Activated CD4-positive, alpha-beta T cell treated with anti-CD3 and anti-CD28 coated beads, Interleukin-2, amount 10 ng/mL, durations not matched to agents 24 days and 14 days (primary cell): Measurements from ENCODE around the gene MDH2. TPM values are rescaled to one million over a fixed set of nuclear protein-coding genes. Genes with fewer than 3 reads are reported as not detected.
"Not testable (repeated sequence)": the region's sequence is repeated elsewhere in the genome, so short reads cannot be mapped to it uniquely, and the experiment has no call there.

Experiments used
- DNase-seq: peaks from one replicate; pipeline ENCODE4 v3.0.0; 2022
- H3K27ac Mint-ChIP-seq: one replicate; pipeline ENCODE4 v1.8.0; 2022; ENCODE audit warnings: mild to moderate bottlenecking, mixed read lengths
- H3K27me3 Mint-ChIP-seq: one replicate; pipeline ENCODE4 v1.8.0; 2022; ENCODE audit warnings: mixed read lengths
- H3K36me3 Mint-ChIP-seq: one replicate; pipeline ENCODE4 v1.8.0; 2022; ENCODE audit warnings: low read depth, mild to moderate bottlenecking, mixed read lengths
- H3K4me1 Mint-ChIP-seq: one replicate; pipeline ENCODE4 v1.8.0; 2021; ENCODE audit warnings: mixed read lengths
- H3K4me3 Mint-ChIP-seq: one replicate; pipeline ENCODE4 v1.8.0; 2022; ENCODE audit warnings: mild to moderate bottlenecking, moderate library complexity, mixed read lengths
- H3K9me3 Mint-ChIP-seq: one replicate; pipeline ENCODE4 v1.8.0; 2021; ENCODE audit warnings: mixed read lengths
- intact Hi-C: fragments of 100-400 bp; cut with micrococcal nuclease; formaldehyde crosslinking; loops from one replicate; pipeline ENCODE4 v1.15.1; 2023
- total RNA-seq: library from RNA; stranded (reverse); gene quantifications from 2 replicates; pipeline ENCODE4 v1.2.3, GENCODE V29; 2022

The MDH2 gene
- total RNA-seq, 1 donor from 2014 or later, result 291 TPM

DNA sequence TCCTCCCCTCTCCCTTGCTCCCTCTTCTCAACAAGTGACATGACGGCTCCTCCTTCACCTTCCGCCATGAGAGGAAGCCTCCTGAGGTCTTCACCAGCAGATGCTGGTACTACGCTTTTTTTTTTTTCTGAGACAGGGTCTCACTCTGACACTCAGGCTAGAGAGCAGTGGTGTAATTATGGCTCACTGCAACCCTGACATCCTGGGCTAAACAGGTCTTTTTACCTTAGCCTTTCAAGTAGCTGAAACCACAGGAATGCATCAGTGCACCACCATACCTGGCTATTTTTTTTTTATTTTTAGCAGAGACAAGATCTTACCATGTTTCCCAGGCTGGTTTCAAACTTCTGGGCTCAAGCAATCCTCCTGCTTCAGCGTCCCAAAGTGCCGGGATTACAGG lies 43.6 kb downstream of the MDH2 start:
- Mint-ChIP-seq H3K9me3 (no peaks in the 10 kb centered on the region), H3K4me1 (no peaks in the 10 kb centered on the region), H3K4me3 (no peak overlapping the region), H3K27ac (no peak overlapping the region), H3K27me3 (no peaks in the 10 kb centered on the region), H3K36me3 (no peaks in the 10 kb centered on the region)
- no peak for DNase-seq
- intact Hi-C loops, result no loop called here

DNA sequence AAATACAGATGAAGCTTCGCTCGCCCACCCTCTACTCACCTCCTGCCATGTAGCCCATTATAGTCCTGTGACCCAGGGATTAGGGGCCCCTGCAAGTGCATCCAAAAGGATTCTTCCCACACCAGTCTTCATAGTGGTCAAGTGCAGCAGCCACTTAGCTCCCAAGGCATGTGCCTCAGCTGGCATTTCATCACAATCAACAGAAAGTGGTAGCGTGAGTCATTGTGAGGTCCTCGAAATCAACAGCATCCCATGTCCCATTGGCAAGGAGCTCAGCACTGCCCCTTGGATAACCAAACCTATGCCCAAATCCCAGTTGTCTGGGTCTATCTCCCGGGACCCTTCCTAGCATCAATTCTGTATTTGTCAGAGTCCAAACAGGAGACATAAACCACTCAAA lies 45.6 kb downstream of the MDH2 start:
- H3K9me3 Mint-ChIP-seq, H3K27ac Mint-ChIP-seq, H3K36me3 Mint-ChIP-seq, H3K4me3 Mint-ChIP-seq, DNase-seq, intact Hi-C loops, H3K4me1 Mint-ChIP-seq, H3K27me3 Mint-ChIP-seq: not testable (repeated sequence)

- H3K4me1 Mint-ChIP-seq, H3K4me3 Mint-ChIP-seq, H3K27me3 Mint-ChIP-seq, DNase-seq, intact Hi-C loops, H3K27ac Mint-ChIP-seq, H3K36me3 Mint-ChIP-seq, H3K9me3 Mint-ChIP-seq: not testable (repeated sequence)
Measured at GRCh38 chr7:76094326-76094725, 46.4 kb downstream of the MDH2 start.

GRCh38 chr7:76095908-76096307 lies 48.0 kb downstream of the MDH2 start:
- no peak overlapping the region for H3K27ac Mint-ChIP-seq
- H3K27me3 Mint-ChIP-seq, result peaks cover 2% of the 10 kb centered on the region
- H3K36me3 Mint-ChIP-seq, result no peaks in the 10 kb centered on the region
- intact Hi-C loops, result no loop called here
- H3K9me3 Mint-ChIP-seq, result no peaks in the 10 kb centered on the region
- DNase-seq, result no peak
- H3K4me3 Mint-ChIP-seq, result no peak overlapping the region
- no peaks in the 10 kb centered on the region for H3K4me1 Mint-ChIP-seq

GRCh38 chr7:76101693-76102437 lies 54.0 kb downstream of the MDH2 start:
- H3K4me3 Mint-ChIP-seq, H3K9me3 Mint-ChIP-seq, intact Hi-C loops, DNase-seq, H3K27ac Mint-ChIP-seq, H3K36me3 Mint-ChIP-seq, H3K27me3 Mint-ChIP-seq, H3K4me1 Mint-ChIP-seq: not testable (repeated sequence)

- H3K4me1 Mint-ChIP-seq, H3K27me3 Mint-ChIP-seq, H3K4me3 Mint-ChIP-seq, DNase-seq, H3K27ac Mint-ChIP-seq, H3K36me3 Mint-ChIP-seq, H3K9me3 Mint-ChIP-seq, intact Hi-C loops: not testable (repeated sequence)
Measured at GRCh38 chr7:76103788-76104187, 55.9 kb downstream of the MDH2 start.

DNA sequence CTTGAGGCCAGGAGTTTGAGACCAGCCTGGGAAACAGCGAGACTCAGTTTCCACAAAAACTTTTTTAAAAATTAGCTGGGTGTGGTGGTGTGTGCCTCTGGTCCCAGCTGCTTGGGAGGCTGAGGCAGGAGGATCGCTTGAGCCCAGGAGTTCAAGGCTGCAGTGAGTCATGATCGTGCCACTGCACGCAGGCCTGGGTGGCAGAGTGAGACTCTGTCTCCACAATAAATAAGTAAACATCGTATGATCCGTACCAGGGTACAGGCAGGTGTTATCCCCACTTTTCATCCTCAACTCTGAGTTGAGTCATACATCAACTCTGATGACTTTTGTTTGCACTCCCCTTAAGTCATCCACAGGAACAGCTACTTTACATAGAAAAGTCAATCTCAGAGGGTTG lies 58.2 kb downstream of the MDH2 start:
- H3K27me3 Mint-ChIP-seq, H3K9me3 Mint-ChIP-seq, intact Hi-C loops, DNase-seq, H3K4me3 Mint-ChIP-seq, H3K36me3 Mint-ChIP-seq, H3K4me1 Mint-ChIP-seq, H3K27ac Mint-ChIP-seq: not testable (repeated sequence)

GRCh38 chr7:76106893-76107292 lies 59.0 kb downstream of the MDH2 start:
- Mint-ChIP-seq H3K4me3 (no peak overlapping the region), H3K4me1 (peaks cover 3% of the 10 kb centered on the region), H3K27ac (no peak overlapping the region), H3K27me3 (no peaks in the 10 kb centered on the region), H3K36me3 (no peaks in the 10 kb centered on the region), H3K9me3 (no peaks in the 10 kb centered on the region)
- intact Hi-C loops, result no loop called here
- DNase-seq, result no peak

DNA sequence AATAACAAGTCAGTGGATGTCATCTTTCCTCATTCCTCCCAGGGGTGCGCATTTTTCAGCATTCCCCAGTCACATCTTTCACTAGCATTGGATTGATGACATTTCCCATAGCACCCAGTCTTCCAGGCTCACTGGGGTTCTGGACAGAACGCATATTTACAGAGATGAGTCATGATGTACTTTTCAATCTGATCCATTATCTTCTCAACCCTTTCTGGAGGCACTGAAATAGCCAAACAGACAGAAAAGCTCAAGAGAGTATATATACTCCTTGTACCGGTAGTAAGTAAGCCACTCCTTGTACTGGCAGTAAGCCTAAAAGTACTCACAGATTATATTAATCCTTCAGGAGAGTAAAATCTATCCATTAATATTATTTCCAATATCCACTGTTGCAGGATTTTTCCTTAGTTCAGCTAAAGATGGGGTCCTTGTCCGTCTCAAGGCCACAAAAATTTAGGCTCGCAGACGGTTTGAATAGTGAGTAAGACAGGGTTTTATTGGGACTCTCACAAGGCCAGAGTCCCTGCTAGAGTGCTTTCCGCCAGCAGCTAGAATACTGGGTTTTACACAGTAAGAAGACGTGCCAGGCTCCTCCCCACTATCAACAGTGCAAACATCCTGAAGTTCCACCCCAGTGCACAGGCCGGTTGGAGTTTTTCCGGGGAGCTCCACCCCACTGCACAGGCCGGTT lies 60.8 kb downstream of the MDH2 start:
- no peaks in the 10 kb centered on the region for H3K9me3 Mint-ChIP-seq
- H3K4me1 Mint-ChIP-seq, result no peaks in the 10 kb centered on the region
- H3K27me3 Mint-ChIP-seq, result no peaks in the 10 kb centered on the region
- H3K36me3 Mint-ChIP-seq, result no peaks in the 10 kb centered on the region
- no peak for DNase-seq
- no peak overlapping the region for H3K27ac Mint-ChIP-seq
- intact Hi-C loops, result no loop called here
- no peak overlapping the region for H3K4me3 Mint-ChIP-seq

- H3K27ac Mint-ChIP-seq, H3K9me3 Mint-ChIP-seq, H3K36me3 Mint-ChIP-seq, H3K4me3 Mint-ChIP-seq, DNase-seq, H3K4me1 Mint-ChIP-seq, intact Hi-C loops, H3K27me3 Mint-ChIP-seq: not testable (repeated sequence)
Measured at GRCh38 chr7:76113042-76113630, 65.2 kb downstream of the MDH2 start.

DNA sequence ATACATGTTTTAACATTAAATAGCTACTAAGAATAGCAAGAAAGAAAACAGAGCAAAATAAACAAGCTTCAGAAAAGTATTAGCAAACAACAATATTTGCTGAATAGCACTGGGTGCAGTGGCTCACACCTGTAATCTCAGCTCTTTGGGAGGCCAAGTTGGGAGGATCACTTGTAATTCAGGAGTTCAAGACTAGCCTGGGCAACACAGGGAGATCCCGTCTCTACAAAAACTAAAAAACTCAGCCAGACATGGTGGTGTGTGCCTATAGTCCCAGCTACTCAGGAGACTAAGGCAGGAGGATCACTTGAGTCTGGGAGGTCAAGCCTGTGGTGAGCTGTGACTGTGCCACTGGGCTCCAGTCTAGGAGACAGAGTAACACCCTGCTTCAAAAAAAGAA lies 66.8 kb downstream of the MDH2 start:
- not testable (repeated sequence) for H3K4me3 Mint-ChIP-seq, H3K27ac Mint-ChIP-seq

More for the DNA sequence above, 66.8 kb downstream of the MDH2 start:
- intact Hi-C loops, H3K36me3 Mint-ChIP-seq, H3K9me3 Mint-ChIP-seq, H3K27me3 Mint-ChIP-seq, DNase-seq, H3K4me1 Mint-ChIP-seq: not testable (repeated sequence)

Other genes with a start within 250 kb of the MDH2 start
- gene CCL24, start 234.3 kb upstream of the MDH2 start, total RNA-seq, result not detected in 2 replicates
- 48.4 and 49.2 TPM in 2 replicates for gene RHBDD2, start 169.1 kb upstream of the MDH2 start, total RNA-seq
- 69.4 and 75.0 TPM in 2 replicates for gene POR, start 133.0 kb upstream of the MDH2 start, total RNA-seq
- 36.1 and 38.2 TPM in 2 replicates for gene TMEM120A, start 53.5 kb upstream of the MDH2 start, total RNA-seq
- gene STYXL1, start 106 bp upstream of the MDH2 start, total RNA-seq, result 30.9 and 33.6 TPM in 2 replicates
- 0.09 and 0.17 TPM in 2 replicates for gene SRRM3, start 153.8 kb downstream of the MDH2 start, total RNA-seq